HL-60 (cell line): ENCODE results near the gene ABHD16A.

ENCODE experiments used
- DNase-seq, 2 experiments: peaks; one replicate each; pipeline ENCODE4 v3.0.0-alpha.2; 2010 to 2020; ENCODE audit warnings: low read depth in 1 of 2, low spot score in 1 of 2
- H3K27ac ChIP-seq: fragments of 250-450 bp; sonication (Bioruptor Pico); replicated peaks from 2 replicates; pipeline ENCODE4 v1.5.1; 2020; ENCODE audit warnings: mild to moderate bottlenecking, moderate library complexity
- H3K27me3 ChIP-seq: fragments of 250-450 bp; sonication (Bioruptor Pico); 2 replicates; pipeline ENCODE4 v1.5.1; 2021; ENCODE audit warnings: mild to moderate bottlenecking, moderate library complexity; ENCODE audit not compliant: insufficient read depth, poor library complexity, severe bottlenecking
- H3K4me3 ChIP-seq: replicated peaks from 2 replicates; pipeline ENCODE4 v1.5.1; 2011; ENCODE audit warnings: mild to moderate bottlenecking, control low read depth, low read length; ENCODE audit not compliant: insufficient read depth
- GABPA ChIP-seq: IDR thresholded peaks from 2 replicates; pipeline ENCODE4 v1.6.1; 2012; ENCODE audit warnings: low read depth
- POLR2AphosphoS5 ChIP-seq: IDR thresholded peaks from 2 replicates; pipeline ENCODE4 v1.6.1; 2012; ENCODE audit warnings: low read depth
- SPI1 ChIP-seq: IDR thresholded peaks from 2 replicates; pipeline ENCODE4 v1.6.1; 2012; ENCODE audit warnings: low read depth, mild to moderate bottlenecking, borderline replicate concordance
- TF ChIP-seq, protein P1 (sequence below): IDR thresholded peaks from 2 replicates; pipeline ENCODE4 v1.6.1; 2012; ENCODE audit warnings: low read depth; ENCODE audit not compliant: insufficient replicate concordance
- TF ChIP-seq, protein P2 (sequence below): IDR thresholded peaks from one replicate; pipeline ENCODE4 v1.5.1; 2011; ENCODE audit warnings: low read length, control low read depth, inconsistent platforms; ENCODE audit not compliant: insufficient read depth

The ABHD16A gene

DNA sequence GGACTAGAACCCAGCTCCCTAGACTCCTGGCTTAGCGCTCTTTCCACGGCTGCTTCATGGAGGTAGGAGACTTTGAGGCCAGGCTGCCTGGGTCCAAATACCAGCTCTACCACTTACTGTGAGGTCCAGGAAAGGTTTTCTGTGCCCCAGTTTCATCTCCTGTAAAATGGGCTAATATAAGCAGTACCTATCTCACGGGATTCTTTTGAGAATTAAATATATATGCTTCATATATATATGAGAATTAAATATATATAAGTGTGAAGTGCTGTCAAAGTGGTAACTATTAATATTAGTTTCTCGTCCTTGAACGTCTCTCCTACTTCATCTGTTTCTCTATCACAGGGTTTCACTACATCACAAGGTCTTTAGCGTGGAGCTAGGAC lies 12.1 kb downstream of the ABHD16A start:
- DNase-seq: no peak
- no peak overlapping the region for H3K27ac ChIP-seq
- H3K4me3 ChIP-seq: no peak overlapping the region
- no peak for TF ChIP-seq POLR2AphosphoS5
- no peak for TF ChIP-seq SPI1
- no peak for TF ChIP-seq GABPA
- TF ChIP-seq, protein P1, sequence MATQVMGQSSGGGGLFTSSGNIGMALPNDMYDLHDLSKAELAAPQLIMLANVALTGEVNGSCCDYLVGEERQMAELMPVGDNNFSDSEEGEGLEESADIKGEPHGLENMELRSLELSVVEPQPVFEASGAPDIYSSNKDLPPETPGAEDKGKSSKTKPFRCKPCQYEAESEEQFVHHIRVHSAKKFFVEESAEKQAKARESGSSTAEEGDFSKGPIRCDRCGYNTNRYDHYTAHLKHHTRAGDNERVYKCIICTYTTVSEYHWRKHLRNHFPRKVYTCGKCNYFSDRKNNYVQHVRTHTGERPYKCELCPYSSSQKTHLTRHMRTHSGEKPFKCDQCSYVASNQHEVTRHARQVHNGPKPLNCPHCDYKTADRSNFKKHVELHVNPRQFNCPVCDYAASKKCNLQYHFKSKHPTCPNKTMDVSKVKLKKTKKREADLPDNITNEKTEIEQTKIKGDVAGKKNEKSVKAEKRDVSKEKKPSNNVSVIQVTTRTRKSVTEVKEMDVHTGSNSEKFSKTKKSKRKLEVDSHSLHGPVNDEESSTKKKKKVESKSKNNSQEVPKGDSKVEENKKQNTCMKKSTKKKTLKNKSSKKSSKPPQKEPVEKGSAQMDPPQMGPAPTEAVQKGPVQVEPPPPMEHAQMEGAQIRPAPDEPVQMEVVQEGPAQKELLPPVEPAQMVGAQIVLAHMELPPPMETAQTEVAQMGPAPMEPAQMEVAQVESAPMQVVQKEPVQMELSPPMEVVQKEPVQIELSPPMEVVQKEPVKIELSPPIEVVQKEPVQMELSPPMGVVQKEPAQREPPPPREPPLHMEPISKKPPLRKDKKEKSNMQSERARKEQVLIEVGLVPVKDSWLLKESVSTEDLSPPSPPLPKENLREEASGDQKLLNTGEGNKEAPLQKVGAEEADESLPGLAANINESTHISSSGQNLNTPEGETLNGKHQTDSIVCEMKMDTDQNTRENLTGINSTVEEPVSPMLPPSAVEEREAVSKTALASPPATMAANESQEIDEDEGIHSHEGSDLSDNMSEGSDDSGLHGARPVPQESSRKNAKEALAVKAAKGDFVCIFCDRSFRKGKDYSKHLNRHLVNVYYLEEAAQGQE: no peak
- TF ChIP-seq, protein P2, sequence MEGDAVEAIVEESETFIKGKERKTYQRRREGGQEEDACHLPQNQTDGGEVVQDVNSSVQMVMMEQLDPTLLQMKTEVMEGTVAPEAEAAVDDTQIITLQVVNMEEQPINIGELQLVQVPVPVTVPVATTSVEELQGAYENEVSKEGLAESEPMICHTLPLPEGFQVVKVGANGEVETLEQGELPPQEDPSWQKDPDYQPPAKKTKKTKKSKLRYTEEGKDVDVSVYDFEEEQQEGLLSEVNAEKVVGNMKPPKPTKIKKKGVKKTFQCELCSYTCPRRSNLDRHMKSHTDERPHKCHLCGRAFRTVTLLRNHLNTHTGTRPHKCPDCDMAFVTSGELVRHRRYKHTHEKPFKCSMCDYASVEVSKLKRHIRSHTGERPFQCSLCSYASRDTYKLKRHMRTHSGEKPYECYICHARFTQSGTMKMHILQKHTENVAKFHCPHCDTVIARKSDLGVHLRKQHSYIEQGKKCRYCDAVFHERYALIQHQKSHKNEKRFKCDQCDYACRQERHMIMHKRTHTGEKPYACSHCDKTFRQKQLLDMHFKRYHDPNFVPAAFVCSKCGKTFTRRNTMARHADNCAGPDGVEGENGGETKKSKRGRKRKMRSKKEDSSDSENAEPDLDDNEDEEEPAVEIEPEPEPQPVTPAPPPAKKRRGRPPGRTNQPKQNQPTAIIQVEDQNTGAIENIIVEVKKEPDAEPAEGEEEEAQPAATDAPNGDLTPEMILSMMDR: no peak
- H3K27me3 ChIP-seq: no peaks in the 10 kb centered on the region

DNA sequence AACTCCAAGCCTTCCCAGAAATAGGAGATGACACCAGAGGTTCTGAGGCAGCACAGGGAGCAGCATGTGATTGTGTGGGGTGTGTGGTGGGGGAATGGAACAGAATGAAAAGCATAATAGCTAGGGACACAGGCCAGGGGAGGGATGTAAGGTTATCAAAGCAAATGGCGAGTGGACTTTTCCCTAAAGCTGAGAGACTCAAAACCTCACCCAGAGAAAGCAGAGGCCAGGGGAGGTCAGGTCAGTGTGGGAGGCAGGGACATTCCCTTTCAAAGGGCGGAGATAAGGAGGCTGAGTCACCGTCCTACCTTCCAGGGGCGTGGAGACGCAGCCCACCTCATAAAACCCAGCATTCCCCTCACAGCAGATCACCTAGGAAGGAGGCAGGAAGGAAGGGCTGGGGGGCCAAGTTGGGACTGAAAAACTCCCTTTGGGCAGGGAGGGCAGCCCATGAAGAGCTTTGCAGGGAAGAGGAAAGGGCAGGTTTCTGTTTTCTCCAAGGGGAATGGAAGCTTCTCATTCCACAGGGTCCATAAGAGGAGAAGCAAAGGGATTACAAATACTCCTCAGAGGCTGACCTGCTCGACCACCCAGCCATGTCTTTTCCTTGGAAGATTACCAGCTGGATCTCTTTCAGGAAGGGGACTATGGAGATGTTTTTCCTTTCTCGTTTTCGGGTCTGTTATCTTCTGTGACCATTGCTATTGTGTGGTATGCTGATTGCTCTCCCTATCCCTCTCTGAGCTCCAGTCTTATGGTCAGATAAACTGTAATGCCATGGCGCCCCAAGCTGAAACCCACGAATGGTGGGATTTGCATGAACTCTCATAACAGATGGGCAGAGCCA lies 12.7 kb downstream of the ABHD16A start:
- TF ChIP-seq GABPA (no peak), POLR2AphosphoS5 (no peak), SPI1 (no peak)
- TF ChIP-seq, protein P1: no peak
- no peaks in the 10 kb centered on the region for H3K27me3 ChIP-seq
- no peak overlapping the region for H3K4me3 ChIP-seq
- DNase-seq: no peak
- no peak overlapping the region for H3K27ac ChIP-seq

DNA sequence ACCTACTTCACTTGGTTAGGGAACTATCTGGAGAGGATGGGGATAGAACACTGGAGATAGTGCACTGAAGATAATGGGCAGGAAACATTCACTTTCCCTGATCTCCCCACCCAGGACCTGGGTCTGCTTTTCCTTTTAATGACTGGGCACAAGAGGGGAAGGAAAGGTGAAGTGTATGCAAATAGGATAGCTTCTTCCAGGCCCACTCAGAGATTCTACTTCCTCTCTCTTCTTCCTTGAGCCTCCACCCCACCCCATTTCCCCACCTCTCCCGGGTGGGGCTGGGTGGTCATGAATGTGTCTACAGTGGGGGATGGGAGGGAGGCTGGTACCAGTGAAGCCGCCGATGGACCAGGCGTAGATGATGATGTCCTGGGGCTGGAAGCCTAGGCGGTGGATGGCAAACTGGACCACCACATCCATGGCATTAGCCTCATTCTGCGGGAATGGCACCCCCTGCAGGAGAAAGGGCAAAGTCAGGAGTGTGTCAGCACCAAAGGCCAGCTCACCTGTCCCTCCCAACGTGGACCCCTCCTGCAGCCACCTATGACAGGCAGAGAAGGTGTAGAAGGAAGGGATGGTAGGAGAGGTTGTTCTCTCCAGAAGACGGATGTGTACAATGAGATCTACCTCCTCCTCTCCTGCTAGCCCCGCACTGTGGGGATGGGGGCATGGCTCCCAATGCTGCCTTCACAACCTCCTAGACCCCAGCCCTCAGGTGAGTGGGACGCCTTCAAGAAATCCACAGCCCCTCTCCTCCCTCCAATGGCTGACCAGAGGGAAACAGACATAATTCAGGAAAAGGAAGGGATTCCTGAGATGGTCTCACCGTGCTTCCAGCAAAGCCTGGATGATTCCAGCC lies 13.6 kb downstream of the ABHD16A start:
- Histone ChIP-seq H3K27ac (no peak overlapping the region), H3K27me3 (no peaks in the 10 kb centered on the region), H3K4me3 (no peak overlapping the region)
- TF ChIP-seq, protein P2: peak; percentile 35
- TF ChIP-seq POLR2AphosphoS5: no peak
- DNase-seq: no peak
